DMS79 (cell line): ENCODE measurements around the gene SUPT6H.
A peak's percentile ranks its signal among the peaks of the same experiment; 100 is the strongest.
"Not testable (repeated sequence)": the region's sequence is repeated elsewhere in the genome, so short reads cannot be mapped to it uniquely, and the experiment has no call there.

Experiments
- DNase-seq: peaks from one replicate; lab custom pipeline; 2025; lab: John Stamatoyannopoulos, UW

The SUPT6H gene

GRCh38 chr17:28719021-28719433 lies 57.0 kb downstream of the SUPT6H start:
- no peak for DNase-seq

- DNase-seq, result no peak
Measured at GRCh38 chr17:28720247-28720996, 58.4 kb downstream of the SUPT6H start.

- DNase-seq, result not testable (repeated sequence)
Measured at GRCh38 chr17:28720997-28721329, 59.0 kb downstream of the SUPT6H start.

- no peak for DNase-seq
Measured at GRCh38 chr17:28722417-28723158, 60.6 kb downstream of the SUPT6H start.

- no peak for DNase-seq
Measured at GRCh38 chr17:28723159-28723835, 61.3 kb downstream of the SUPT6H start.

GRCh38 chr17:28723836-28724499 lies 62.0 kb downstream of the SUPT6H start:
- DNase-seq, result not testable (repeated sequence)

- no peak for DNase-seq
Measured at GRCh38 chr17:28724500-28725165, 62.6 kb downstream of the SUPT6H start.

- no peak for DNase-seq
Measured at GRCh38 chr17:28725166-28725659, 63.2 kb downstream of the SUPT6H start.

GRCh38 chr17:28725660-28726225 lies 63.7 kb downstream of the SUPT6H start:
- DNase-seq, result peak; percentile 63

- DNase-seq, result no peak
Measured at GRCh38 chr17:28726226-28726626, 64.2 kb downstream of the SUPT6H start, which contains the start of gene TLCD1. TLCD1 (minus strand) TSS chr17:28726233; CDS start chr17:28726097, 136 bp downstream.

- peak; percentile 92 for DNase-seq
Measured at GRCh38 chr17:28726627-28727491, 64.9 kb downstream of the SUPT6H start.

GRCh38 chr17:28728364-28729200 lies 66.6 kb downstream of the SUPT6H start, which contains the start of gene NEK8:
NEK8 (plus strand) TSS chr17:28728788; CDS start chr17:28728814, 26 bp downstream.
- DNase-seq, result peak; percentile 81

- no peak for DNase-seq
Measured at GRCh38 chr17:28729950-28730330, 67.9 kb downstream of the SUPT6H start.

GRCh38 chr17:28733346-28733745 lies 71.3 kb downstream of the SUPT6H start:
- DNase-seq, result no peak

GRCh38 chr17:28734712-28735241 lies 72.8 kb downstream of the SUPT6H start:
- no peak for DNase-seq

GRCh38 chr17:28735242-28735722 lies 73.3 kb downstream of the SUPT6H start:
- no peak for DNase-seq

- DNase-seq, result not testable (repeated sequence)
Measured at GRCh38 chr17:28735913-28736769, 74.1 kb downstream of the SUPT6H start.

GRCh38 chr17:28737316-28737715 lies 75.3 kb downstream of the SUPT6H start:
- no peak for DNase-seq
